Stimulated activated CD8-positive, alpha-beta memory T cell treated with anti-CD3 and anti-CD28 coated beads, Interleukin-7, amount 100 ng/mL, for 24 hours (primary cell): Measurements from ENCODE around the gene KIAA1671.
A peak's percentile ranks its signal among the peaks of the same experiment; 100 is the strongest.
"Not testable (repeated sequence)": the region's sequence is repeated elsewhere in the genome, so short reads cannot be mapped to it uniquely, and the experiment has no call there.

Experiments
- DNase-seq: peaks from one replicate; pipeline ENCODE4 v3.0.0-alpha.2; 2020; ENCODE audit warnings: low read depth

KIAA1671 gene

GRCh38 chr22:25203082-25203481 is 250.6 kb downstream of the KIAA1671 start:
- DNase-seq = no peak

- DNase-seq = not testable (repeated sequence)
Observed at GRCh38 chr22:25204547-25204946, 252.0 kb downstream of the KIAA1671 start.

- no peak for DNase-seq
Observed at GRCh38 chr22:25205847-25206246, 253.3 kb downstream of the KIAA1671 start.

- DNase-seq = no peak
Observed at GRCh38 chr22:25206998-25207397, 254.5 kb downstream of the KIAA1671 start.

GRCh38 chr22:25207553-25208157 is 255.1 kb downstream of the KIAA1671 start:
- no peak for DNase-seq

- DNase-seq = no peak
Observed at GRCh38 chr22:25208328-25208727, 255.8 kb downstream of the KIAA1671 start.

- DNase-seq = no peak
Observed at GRCh38 chr22:25208743-25209505, 256.4 kb downstream of the KIAA1671 start.

GRCh38 chr22:25210793-25211192 is 258.3 kb downstream of the KIAA1671 start:
- DNase-seq = no peak

GRCh38 chr22:25212337-25212736 is 259.8 kb downstream of the KIAA1671 start:
- no peak for DNase-seq

- DNase-seq = no peak
Observed at GRCh38 chr22:25213221-25213620, 260.7 kb downstream of the KIAA1671 start.

- DNase-seq = no peak
Observed at GRCh38 chr22:25216230-25216629, 263.7 kb downstream of the KIAA1671 start.

GRCh38 chr22:25219211-25219689 is 266.7 kb downstream of the KIAA1671 start, which contains the start of gene CRYBB2:
Gene CRYBB2, plus strand, starts transcription at chr22:25219639. Its CDS starts 1,791 bp downstream, at chr22:25221430.
- DNase-seq = no peak

- DNase-seq = no peak
Observed at GRCh38 chr22:25219948-25220442, 267.5 kb downstream of the KIAA1671 start.

- no peak for DNase-seq
Observed at GRCh38 chr22:25221790-25222189, 269.3 kb downstream of the KIAA1671 start.

- DNase-seq = no peak
Observed at GRCh38 chr22:25223269-25223850, 270.8 kb downstream of the KIAA1671 start.

GRCh38 chr22:25228822-25229221 is 276.3 kb downstream of the KIAA1671 start:
- DNase-seq = no peak

GRCh38 chr22:25230760-25231159 is 278.2 kb downstream of the KIAA1671 start:
- DNase-seq = not testable (repeated sequence)

- no peak for DNase-seq
Observed at GRCh38 chr22:25232301-25232700, 279.8 kb downstream of the KIAA1671 start.

GRCh38 chr22:25233706-25234105 is 281.2 kb downstream of the KIAA1671 start:
- DNase-seq = not testable (repeated sequence)

- peak; percentile 38 for DNase-seq
Observed at GRCh38 chr22:25235547-25236290, 283.2 kb downstream of the KIAA1671 start.

- DNase-seq = no peak
Observed at GRCh38 chr22:25236417-25236816, 283.9 kb downstream of the KIAA1671 start.

- no peak for DNase-seq
Observed at GRCh38 chr22:25237503-25237902, 285.0 kb downstream of the KIAA1671 start.
